Naive thymus-derived CD8-positive, alpha-beta T cell (primary cell): Measurements from ENCODE around the gene KAT2B. TPM values are rescaled to one million over a fixed set of nuclear protein-coding genes. Genes with fewer than 3 reads are reported as not detected.

Source experiments
- ATAC-seq, 2 donors: fragments of 150-1000 bp; cut with Tn5 transposase in 1 of 2; sonication (Bioruptor Pico), chemical (Tn5 transposase) in 1 of 2; 1 replicate in 1 of 2; 2 replicates in 1 of 2; pipeline ENCODE4 v1.10.0; 2021; ENCODE audit warnings: mild to moderate bottlenecking in 2 of 2, moderate library complexity in 2 of 2
- POLR2A ChIA-PET: fragments of 350-600 bp; sonication (Branson Sonifier 250); formaldehyde crosslinking; loops from one replicate; lab custom pipeline; 2021; ENCODE audit warnings: antibody characterized with exemption; lab: Charles Lee
- DNase-seq, 10 donors: peaks; one replicate each; pipeline versions ENCODE4 v3.0.0 to v3.0.0-alpha.2; 2020 to 2022
- H3K27ac Mint-ChIP-seq, 10 donors: one replicate each; pipeline ENCODE4 v1.8.0; 2020 to 2022; ENCODE audit warnings: mild to moderate bottlenecking in 10 of 10, mixed read lengths in 10 of 10, moderate library complexity in 4 of 10, inconsistent platforms in 1 of 10
- H3K27me3 Mint-ChIP-seq, 5 donors: one replicate each; pipeline ENCODE4 v1.8.0; 2021 to 2022; ENCODE audit warnings: mixed read lengths in 5 of 5
- H3K36me3 Mint-ChIP-seq, 3 donors: one replicate each; pipeline ENCODE4 v1.8.0; 2020 to 2022; ENCODE audit warnings: mixed read lengths in 3 of 3, mild to moderate bottlenecking in 2 of 3, inconsistent platforms in 1 of 3
- H3K4me1 Mint-ChIP-seq, 4 donors: one replicate each; pipeline ENCODE4 v1.8.0; 2021 to 2022; ENCODE audit warnings: mixed read lengths in 4 of 4
- H3K4me3 Mint-ChIP-seq, 10 donors: one replicate each; pipeline ENCODE4 v1.8.0; 2020 to 2022; ENCODE audit warnings: mild to moderate bottlenecking in 10 of 10, mixed read lengths in 10 of 10, moderate library complexity in 6 of 10, inconsistent platforms in 1 of 10
- H3K9me3 Mint-ChIP-seq, 9 donors: one replicate each; pipeline ENCODE4 v1.8.0; 2020 to 2022; ENCODE audit warnings: mixed read lengths in 9 of 9, mild to moderate bottlenecking in 3 of 9, inconsistent platforms in 1 of 9, moderate library complexity in 1 of 9
- microRNA-seq: library from miRNA; unstranded; fragments of <30 nt; microRNA quantifications from one replicate; pipeline ENCODE4 v1.2.0, GENCODE V29; 2022; ENCODE audit warnings: borderline microRNAs expressed
- polyA plus RNA-seq, 3 donors: library from polyadenylated mRNA; unstranded; fragments of 300-500 nt; fragmentation: Illumina TruSeq; gene quantifications; one replicate each; pipeline ENCODE4 v1.2.3, GENCODE V29; 2021
- total RNA-seq, 8 experiments: library from RNA in 2 of 8; stranded (reverse) in 2 of 8; gene quantifications; one replicate each; pipeline ENCODE4 v1.2.3 and lab custom pipeline; 2021 to 2026

Gene KAT2B
- total and polyA plus RNA-seq, 5 experiments from 2014 or later: 2.9 to 60.2 (median 5.9) TPM

- Mint-ChIP-seq H3K4me1 (peaks cover 0 to 4% (median 0%) of the 10 kb centered on the region in 4 donors), H3K36me3 (no peaks in the 10 kb centered on the region), H3K27me3 (no peaks in the 10 kb centered on the region), H3K4me3 (no peak overlapping the region), H3K27ac (no peak overlapping the region), H3K9me3 (no peaks in the 10 kb centered on the region)
- POLR2A ChIA-PET: interaction anchor here (0.9 to 2.4 kb wide), 5 partner anchors 25 to 238 kb away, joined by 3 to 21 read pairs (median 7); partner anchors contain the start of gene KAT2B
- peak in 3 of 10 donors; percentile 1 to 20 (median 10) for DNase-seq
- ATAC-seq: no peak
Measured at GRCh38 chr3:20185331-20185678, 145.1 kb downstream of the KAT2B start.

DNA sequence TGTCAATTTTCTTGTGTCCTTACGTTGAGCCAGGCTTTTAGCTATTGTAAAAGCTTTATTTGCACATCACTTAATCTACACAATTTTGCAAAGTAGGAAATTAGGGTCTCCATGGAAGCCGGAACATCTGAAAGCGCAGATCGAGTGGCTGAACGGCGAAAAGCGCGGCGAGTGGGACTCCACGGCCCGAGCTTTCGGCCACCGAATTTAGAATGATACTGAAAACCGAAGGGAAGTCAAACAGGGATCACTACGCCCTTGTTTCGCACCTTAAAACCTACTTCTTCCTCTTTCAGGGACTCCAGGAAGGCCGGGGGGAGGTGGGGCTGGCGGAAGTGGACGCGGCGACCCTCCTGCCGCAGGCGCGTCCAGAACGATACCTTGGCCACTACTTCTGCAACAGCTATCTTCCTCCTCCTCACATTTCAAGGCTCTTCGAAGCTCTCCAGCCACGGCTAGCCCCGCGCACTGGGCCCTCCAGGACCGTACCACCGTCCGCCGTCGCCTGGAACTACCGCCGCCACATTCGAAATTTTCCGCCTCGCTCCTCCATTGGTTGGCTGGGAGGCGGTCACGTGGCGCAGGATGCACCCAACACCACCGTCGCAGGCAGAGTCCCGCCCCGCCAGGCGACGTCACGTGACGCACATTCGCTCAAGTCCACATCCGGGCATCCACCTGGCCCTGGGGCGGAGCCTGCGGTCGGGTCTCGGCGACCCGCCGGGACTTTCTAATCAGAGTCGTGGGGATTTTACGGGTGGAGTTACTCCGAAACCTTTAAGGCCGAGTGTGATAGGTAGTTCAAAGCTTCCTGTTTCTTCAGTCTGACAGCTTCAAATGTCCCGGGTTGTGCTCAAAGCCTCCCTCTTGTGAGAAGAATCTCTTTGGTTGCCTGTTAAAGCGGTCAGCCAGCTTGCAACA, 145.7 kb downstream of the KAT2B start, which contains the start of gene SGO1:
Gene SGO1 (minus strand): TSS at position 528 of the 921 bp plus-strand sequence. CDS start 2,179 bp downstream, outside the sequence.
- DNase-seq: peak; percentile 97 to 100 (median 100)
- no peaks in the 10 kb centered on the region for H3K9me3 Mint-ChIP-seq
- POLR2A ChIA-PET: interaction anchor here (0.8 to 2.4 kb wide), 9 partner anchors 12 to 239 kb away, joined by 3 to 21 read pairs (median 5); partner anchors contain the start of genes KAT2B and RAB5A
- H3K36me3 Mint-ChIP-seq: no peaks in the 10 kb centered on the region
- H3K4me1 Mint-ChIP-seq: peaks cover 0 to 4% (median 0%) of the 10 kb centered on the region in 4 donors
- no peak within 1 kb of the TSS for H3K4me3 Mint-ChIP-seq
- H3K27me3 Mint-ChIP-seq: no peaks in the 10 kb centered on the region
- H3K27ac Mint-ChIP-seq: no peak within 1 kb of the TSS
- peak; percentile 94 to 95 for ATAC-seq

DNA sequence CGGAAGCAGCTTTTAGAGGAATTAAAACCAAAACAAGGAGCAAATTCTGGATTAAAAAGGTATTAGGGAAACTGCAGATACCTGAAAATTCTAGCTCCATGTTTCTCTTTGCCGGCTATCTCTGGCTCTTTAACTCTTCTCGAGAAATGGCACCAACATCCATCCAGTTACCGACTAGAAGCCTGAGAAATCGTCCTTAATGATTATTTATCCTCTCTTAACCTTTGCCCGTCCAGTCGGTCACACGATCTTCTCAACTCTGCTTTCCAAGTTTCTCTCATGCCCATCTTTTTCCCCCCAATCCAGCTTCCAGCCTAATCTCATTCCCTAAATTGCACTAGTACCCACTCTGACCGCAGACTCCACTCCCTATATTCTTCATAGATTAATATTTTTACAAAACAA, 146.4 kb downstream of the KAT2B start:
- Mint-ChIP-seq H3K27me3 (no peaks in the 10 kb centered on the region), H3K4me1 (peaks cover 0 to 4% (median 0%) of the 10 kb centered on the region in 4 donors), H3K4me3 (no peak overlapping the region), H3K9me3 (no peaks in the 10 kb centered on the region), H3K36me3 (no peaks in the 10 kb centered on the region), H3K27ac (no peak overlapping the region)
- POLR2A ChIA-PET: interaction anchor here (0.8 to 2.4 kb wide), 7 partner anchors 11 to 239 kb away, joined by 4 to 21 read pairs (median 7); partner anchors contain the start of genes KAT2B and RAB5A
- ATAC-seq (peak; percentile 3 to 5), DNase-seq (no peak)

DNA sequence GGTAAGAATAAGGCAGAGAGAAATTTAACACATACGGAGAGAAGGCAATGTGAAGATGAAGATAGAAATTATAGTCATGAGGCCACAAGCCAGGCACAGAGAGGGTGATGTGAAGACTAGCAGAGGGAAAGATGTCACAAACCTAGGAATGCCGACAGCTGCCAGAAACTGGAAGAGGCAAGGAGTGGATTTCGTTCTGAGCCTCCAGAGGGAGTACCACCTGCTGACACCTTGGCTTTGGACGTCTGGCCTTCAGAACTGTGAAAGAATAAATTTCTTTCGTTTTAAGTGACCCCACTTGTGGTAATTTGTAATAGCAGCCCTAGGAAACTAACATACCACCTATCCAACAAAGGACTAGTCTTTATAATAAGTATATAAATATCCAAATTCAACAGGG, 150.7 kb downstream of the KAT2B start:
- DNase-seq (no peak), ATAC-seq (no peak)
- H3K9me3 Mint-ChIP-seq: no peaks in the 10 kb centered on the region
- peaks cover 0 to 4% (median 0%) of the 10 kb centered on the region in 4 donors for H3K4me1 Mint-ChIP-seq
- POLR2A ChIA-PET: no interaction called here
- H3K36me3 Mint-ChIP-seq: peaks cover 0 to 6% (median 0%) of the 10 kb centered on the region in 3 donors
- no peaks in the 10 kb centered on the region for H3K27me3 Mint-ChIP-seq
- no peak overlapping the region for H3K4me3 Mint-ChIP-seq
- no peak overlapping the region for H3K27ac Mint-ChIP-seq

- POLR2A ChIA-PET: no interaction called here
Measured at GRCh38 chr3:20194793-20195460, 154.7 kb downstream of the KAT2B start.

DNA sequence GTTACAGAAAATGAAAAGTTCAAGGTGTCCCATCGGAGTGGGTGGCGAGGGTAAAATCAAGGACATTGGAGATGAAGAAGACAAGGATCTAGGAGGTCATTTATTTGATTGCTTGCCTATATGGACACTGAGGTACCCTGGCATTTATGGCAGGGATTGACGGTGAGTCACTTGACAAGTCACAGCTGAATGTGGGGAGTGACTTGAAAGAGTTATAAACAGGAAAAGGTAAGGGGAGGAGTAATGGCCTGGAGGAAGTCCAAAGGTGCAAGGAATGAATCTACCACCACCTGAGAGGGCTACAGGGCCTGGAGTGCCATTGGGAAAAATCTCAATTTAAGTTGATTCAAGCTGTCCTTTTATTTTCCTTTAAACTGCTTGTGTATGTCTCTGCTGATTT, 157.5 kb downstream of the KAT2B start:
- Mint-ChIP-seq H3K36me3 (peaks cover 0 to 6% (median 0%) of the 10 kb centered on the region in 3 donors), H3K4me3 (peak overlapping the region in 2 of 10 donors; percentile 1 to 9), H3K4me1 (peaks cover 4 to 9% (median 7%) of the 10 kb centered on the region in 4 donors), H3K27me3 (no peaks in the 10 kb centered on the region), H3K9me3 (no peaks in the 10 kb centered on the region), H3K27ac (peak overlapping the region in 4 of 10 donors; percentile 10 to 73 (median 43))
- POLR2A ChIA-PET: interaction anchor here (1.2 kb wide), 1 partner anchor 11 kb away, joined by 5 read pairs; the partner anchor contains the start of gene SGO1
- ATAC-seq: no peak
- DNase-seq: no peak

More at GRCh38 chr3:20194793-20195460, 154.7 kb downstream of the KAT2B start:
- H3K27ac Mint-ChIP-seq: no peak overlapping the region
- no peaks in the 10 kb centered on the region for H3K9me3 Mint-ChIP-seq
- peaks cover 0 to 6% (median 0%) of the 10 kb centered on the region in 3 donors for H3K36me3 Mint-ChIP-seq
- no peaks in the 10 kb centered on the region for H3K27me3 Mint-ChIP-seq
- DNase-seq (no peak), ATAC-seq (no peak)
- H3K4me1 Mint-ChIP-seq: peaks cover 4 to 7% (median 5%) of the 10 kb centered on the region in 4 donors
- H3K4me3 Mint-ChIP-seq: no peak overlapping the region

DNA sequence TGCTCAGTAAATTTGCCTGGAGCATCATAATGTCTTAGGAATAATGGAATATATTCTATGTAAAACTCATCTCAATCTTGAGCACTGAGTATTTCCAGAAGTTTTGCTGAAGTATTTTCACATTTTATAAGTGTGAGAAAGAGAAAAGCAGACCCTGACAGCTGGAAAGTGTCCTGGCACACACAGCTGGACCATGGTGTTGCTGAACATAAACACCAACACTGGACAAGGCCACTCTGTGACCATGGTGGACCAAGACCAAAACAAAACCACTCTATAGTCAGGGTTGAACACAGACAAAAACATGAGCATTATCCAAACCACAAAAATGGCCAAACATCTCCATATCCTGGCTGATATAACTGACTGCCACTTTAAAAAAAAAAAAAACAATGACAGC, 160.9 kb downstream of the KAT2B start:
- POLR2A ChIA-PET: no interaction called here
- ATAC-seq (no peak), DNase-seq (no peak)
- Mint-ChIP-seq H3K36me3 (peaks cover 0 to 6% (median under 1%) of the 10 kb centered on the region in 3 donors), H3K27ac (no peak overlapping the region), H3K9me3 (peaks cover 0 to 8% (median 3%) of the 10 kb centered on the region in 9 donors), H3K4me1 (peaks cover 4 to 9% (median 7%) of the 10 kb centered on the region in 4 donors), H3K27me3 (no peaks in the 10 kb centered on the region), H3K4me3 (no peak overlapping the region)

Small RNA genes within 50 kb of the gene (microRNA-seq; reads per million reads assigned to microRNA genes)
- gene MIR3135A: not detected

Other genes starting within 250 kb of the KAT2B start
- gene EFHB, start 106.2 kb upstream of the KAT2B start, total RNA-seq: 1 to 10 TPM in 1 of 2 experiments, under 1 TPM in 1; 0.78 to 3.2 TPM
- 1 to 10 TPM in 1 of 3 donors, under 1 TPM in 2; 0.14 to 1.5 (median 0.61) TPM for gene EFHB, start 106.2 kb upstream of the KAT2B start, polyA plus RNA-seq
- gene RAB5A, start 93.3 kb upstream of the KAT2B start, total RNA-seq: 10 to 100 TPM; 73.1 to 79.4 TPM
- gene RAB5A, start 93.3 kb upstream of the KAT2B start, polyA plus RNA-seq: 10 to 100 TPM; 23.9 to 31.2 (median 27.5) TPM
- not detected for gene PP2D1, start 28.2 kb upstream of the KAT2B start, total RNA-seq
- under 1 TPM; 0.33 to 0.98 (median 0.34) TPM for gene PP2D1, start 28.2 kb upstream of the KAT2B start, polyA plus RNA-seq
- 1 to 10 TPM in 1 of 2 experiments, under 1 TPM in 1; 0.88 to 1.1 TPM for gene SGO1, start 145.8 kb downstream of the KAT2B start, total RNA-seq
- under 1 TPM; 0.45 to 0.76 (median 0.49) TPM for gene SGO1, start 145.8 kb downstream of the KAT2B start, polyA plus RNA-seq